Panc1 (cell line): Measurements from ENCODE around the gene KDM4B. TPM values are rescaled to one million over a fixed set of nuclear protein-coding genes. Genes with fewer than 3 reads are reported as not detected.

ENCODE experiments used
- ATAC-seq: fragments of 200-7000 bp; cut with Tn5 transposase; 2 replicates; pipeline ENCODE4 v1.9.1; 2020; ENCODE audit warnings: mild to moderate bottlenecking, moderate library complexity
- BruUV-seq: library from RNA; stranded (reverse); fragments of 400-500 nt; replicated peaks from 2 replicates; lab custom pipeline; 2021; lab: Mats Ljungman, UMichigan
- CTCF ChIA-PET: fragments of 300-600 bp; sonication (Branson Sonifier 250); formaldehyde crosslinking; loops from one replicate; lab custom pipeline; 2022; ENCODE audit warnings: antibody characterized with exemption; lab: Charles Lee
- POLR2A ChIA-PET: fragments of 300-600 bp; sonication (Branson Sonifier 250); formaldehyde crosslinking; loops from one replicate; lab custom pipeline; 2022; ENCODE audit warnings: antibody characterized with exemption; lab: Charles Lee
- DNase-seq: peaks from one replicate; pipeline ENCODE4 v3.0.0-alpha.2; 2010; ENCODE audit warnings: low read depth, low spot score
- H3K27ac ChIP-seq: 2 replicates; pipeline ENCODE4 v1.5.1; 2011; ENCODE audit warnings: mild to moderate bottlenecking, low read length, inconsistent platforms
- H3K27me3 ChIP-seq: fragments of 200-500 bp; sonication (Bioruptor generic); 2 replicates; pipeline ENCODE4 v1.6.0; 2014; ENCODE audit warnings: low read length, inconsistent platforms; ENCODE audit not compliant: control insufficient read depth, insufficient read depth
- H3K36me3 ChIP-seq: fragments of 200-500 bp; sonication (Bioruptor generic); 2 replicates; pipeline ENCODE4 v1.5.1; 2014; ENCODE audit warnings: inconsistent platforms, mild to moderate bottlenecking, low read length, moderate library complexity; ENCODE audit not compliant: control insufficient read depth, insufficient read depth
- H3K4me1 ChIP-seq: 2 replicates; pipeline ENCODE4 v1.5.1; 2011; ENCODE audit warnings: inconsistent platforms, mild to moderate bottlenecking, low read length, moderate library complexity; ENCODE audit not compliant: control insufficient read depth, insufficient read depth
- H3K4me3 ChIP-seq, 2 experiments: 2 replicates each; pipeline ENCODE4 v1.5.1; 2011 to 2012; ENCODE audit warnings: low read depth in 2 of 2, low read length in 2 of 2, mild to moderate bottlenecking in 2 of 2, inconsistent platforms in 1 of 2, moderate library complexity in 1 of 2
- H3K9me3 ChIP-seq: fragments of 200-500 bp; sonication (Bioruptor generic); 2 replicates; pipeline ENCODE4 v1.5.1; 2014; ENCODE audit warnings: low read depth, mild to moderate bottlenecking, inconsistent platforms, low read length, moderate library complexity; ENCODE audit not compliant: control insufficient read depth, insufficient read depth
- POLR2AphosphoS5 ChIP-seq: IDR thresholded peaks from 2 replicates; pipeline ENCODE4 v1.6.1; 2012; ENCODE audit warnings: mild to moderate bottlenecking, low read depth, low read length, moderate library complexity
- SIN3A ChIP-seq: IDR thresholded peaks from 2 replicates; pipeline ENCODE4 v1.6.1; 2012; ENCODE audit warnings: low read depth, mild to moderate bottlenecking, low read length, moderate library complexity, borderline replicate concordance; ENCODE audit not compliant: insufficient read depth
- TCF7L2 ChIP-seq: IDR thresholded peaks from 2 replicates; pipeline ENCODE4 v1.6.1; 2011; ENCODE audit warnings: mild to moderate bottlenecking, low read depth, low read length, inconsistent platforms
- in situ Hi-C: cut with HindIII; loops from 2 replicates; pipeline ENCODE4 v1.10.0; 2016; ENCODE audit warnings: low sequenced_read_pairs, low pct_unique_long_range_greater_than_20kb
- intact Hi-C: fragments of 100-400 bp; cut with micrococcal nuclease; formaldehyde crosslinking; loops from one replicate; pipeline ENCODE4 v1.10.0; 2022; ENCODE audit not compliant: unreplicated experiment
- total RNA-seq: library from RNA; stranded (reverse); gene quantifications from one replicate; pipeline ENCODE4 v1.2.1, GENCODE V29; 2021; ENCODE audit not compliant: unreplicated experiment
- TF ChIP-seq, protein P1 (sequence below): fragments of 450-650 bp; IDR thresholded peaks from 2 replicates; pipeline ENCODE4 v1.5.1; 2017; ENCODE audit warnings: mild to moderate bottlenecking
- TF ChIP-seq, protein P2 (sequence below), 2 experiments: IDR thresholded peaks; 2 replicates each; pipeline ENCODE4 v1.6.1; 2011 to 2012; ENCODE audit warnings: low read depth in 2 of 2, control low read depth in 1 of 2, low read length in 1 of 2, mild to moderate bottlenecking in 1 of 2, moderate library complexity in 1 of 2; ENCODE audit not compliant: insufficient read depth in 1 of 2

KDM4B gene
- total RNA-seq, 1 experiment from 2014 or later: 18.4 TPM

DNA sequence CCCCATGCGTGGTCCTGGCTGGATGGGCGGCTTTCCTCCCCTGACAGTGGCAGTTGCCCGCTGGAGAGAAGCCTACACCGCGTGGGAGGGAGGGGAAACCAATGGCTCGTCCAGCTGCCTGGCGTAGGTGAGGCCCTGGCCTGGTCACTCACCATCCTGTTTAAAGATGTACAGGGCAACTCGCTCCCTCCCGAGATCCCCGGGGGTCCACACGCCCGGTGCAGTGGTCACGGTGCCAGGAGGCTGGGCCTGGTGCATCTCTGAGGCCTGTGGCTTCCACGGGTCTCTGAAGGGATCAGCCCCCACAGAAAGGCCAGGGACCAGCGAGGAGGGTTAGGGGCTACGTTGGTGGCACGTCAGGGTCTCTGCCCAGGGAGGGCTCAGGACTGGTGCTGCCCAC is 156.5 kb downstream of the KDM4B start:
- CTCF ChIA-PET: no interaction called here
- in situ Hi-C loops: no loop called here

DNA sequence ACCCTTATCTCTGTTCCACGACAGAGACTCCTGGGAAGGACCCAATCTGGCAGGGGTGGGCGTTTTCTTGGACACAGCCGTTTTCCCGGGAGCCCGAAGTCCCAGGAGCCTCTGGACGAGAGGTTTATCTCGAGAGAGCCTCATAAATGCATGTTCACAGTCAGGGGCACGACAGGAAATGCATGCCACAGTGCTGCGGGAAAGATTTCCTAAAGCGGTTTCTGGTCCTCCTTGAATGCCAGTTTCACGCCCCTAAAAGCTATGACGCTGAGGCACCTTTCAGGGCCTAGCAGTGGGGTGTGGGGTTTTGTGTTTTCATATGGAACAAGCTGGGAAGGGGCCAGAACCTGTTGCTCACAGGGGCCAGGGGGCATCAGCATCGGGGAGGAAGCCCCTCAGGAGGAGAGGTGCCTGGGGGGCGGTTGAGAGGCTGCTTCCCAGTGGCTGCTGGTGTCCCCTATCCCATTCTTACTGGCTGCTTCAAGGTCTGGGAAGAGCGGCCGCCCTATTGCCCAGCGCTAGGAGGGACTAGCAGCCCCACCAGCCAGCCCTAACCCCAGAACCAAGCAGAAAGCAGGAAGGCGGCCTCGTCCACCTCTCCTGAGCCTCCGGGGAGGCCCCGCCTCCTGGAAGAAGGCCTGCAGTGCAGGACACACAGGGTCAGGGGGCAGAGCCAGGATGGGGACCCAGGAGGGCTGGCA is 157.0 kb downstream of the KDM4B start:
- no peak for TF ChIP-seq POLR2AphosphoS5
- no peak for TF ChIP-seq SIN3A
- TF ChIP-seq, protein P1, sequence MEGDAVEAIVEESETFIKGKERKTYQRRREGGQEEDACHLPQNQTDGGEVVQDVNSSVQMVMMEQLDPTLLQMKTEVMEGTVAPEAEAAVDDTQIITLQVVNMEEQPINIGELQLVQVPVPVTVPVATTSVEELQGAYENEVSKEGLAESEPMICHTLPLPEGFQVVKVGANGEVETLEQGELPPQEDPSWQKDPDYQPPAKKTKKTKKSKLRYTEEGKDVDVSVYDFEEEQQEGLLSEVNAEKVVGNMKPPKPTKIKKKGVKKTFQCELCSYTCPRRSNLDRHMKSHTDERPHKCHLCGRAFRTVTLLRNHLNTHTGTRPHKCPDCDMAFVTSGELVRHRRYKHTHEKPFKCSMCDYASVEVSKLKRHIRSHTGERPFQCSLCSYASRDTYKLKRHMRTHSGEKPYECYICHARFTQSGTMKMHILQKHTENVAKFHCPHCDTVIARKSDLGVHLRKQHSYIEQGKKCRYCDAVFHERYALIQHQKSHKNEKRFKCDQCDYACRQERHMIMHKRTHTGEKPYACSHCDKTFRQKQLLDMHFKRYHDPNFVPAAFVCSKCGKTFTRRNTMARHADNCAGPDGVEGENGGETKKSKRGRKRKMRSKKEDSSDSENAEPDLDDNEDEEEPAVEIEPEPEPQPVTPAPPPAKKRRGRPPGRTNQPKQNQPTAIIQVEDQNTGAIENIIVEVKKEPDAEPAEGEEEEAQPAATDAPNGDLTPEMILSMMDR: no peak
- no peak for TF ChIP-seq TCF7L2
- TF ChIP-seq, protein P2, sequence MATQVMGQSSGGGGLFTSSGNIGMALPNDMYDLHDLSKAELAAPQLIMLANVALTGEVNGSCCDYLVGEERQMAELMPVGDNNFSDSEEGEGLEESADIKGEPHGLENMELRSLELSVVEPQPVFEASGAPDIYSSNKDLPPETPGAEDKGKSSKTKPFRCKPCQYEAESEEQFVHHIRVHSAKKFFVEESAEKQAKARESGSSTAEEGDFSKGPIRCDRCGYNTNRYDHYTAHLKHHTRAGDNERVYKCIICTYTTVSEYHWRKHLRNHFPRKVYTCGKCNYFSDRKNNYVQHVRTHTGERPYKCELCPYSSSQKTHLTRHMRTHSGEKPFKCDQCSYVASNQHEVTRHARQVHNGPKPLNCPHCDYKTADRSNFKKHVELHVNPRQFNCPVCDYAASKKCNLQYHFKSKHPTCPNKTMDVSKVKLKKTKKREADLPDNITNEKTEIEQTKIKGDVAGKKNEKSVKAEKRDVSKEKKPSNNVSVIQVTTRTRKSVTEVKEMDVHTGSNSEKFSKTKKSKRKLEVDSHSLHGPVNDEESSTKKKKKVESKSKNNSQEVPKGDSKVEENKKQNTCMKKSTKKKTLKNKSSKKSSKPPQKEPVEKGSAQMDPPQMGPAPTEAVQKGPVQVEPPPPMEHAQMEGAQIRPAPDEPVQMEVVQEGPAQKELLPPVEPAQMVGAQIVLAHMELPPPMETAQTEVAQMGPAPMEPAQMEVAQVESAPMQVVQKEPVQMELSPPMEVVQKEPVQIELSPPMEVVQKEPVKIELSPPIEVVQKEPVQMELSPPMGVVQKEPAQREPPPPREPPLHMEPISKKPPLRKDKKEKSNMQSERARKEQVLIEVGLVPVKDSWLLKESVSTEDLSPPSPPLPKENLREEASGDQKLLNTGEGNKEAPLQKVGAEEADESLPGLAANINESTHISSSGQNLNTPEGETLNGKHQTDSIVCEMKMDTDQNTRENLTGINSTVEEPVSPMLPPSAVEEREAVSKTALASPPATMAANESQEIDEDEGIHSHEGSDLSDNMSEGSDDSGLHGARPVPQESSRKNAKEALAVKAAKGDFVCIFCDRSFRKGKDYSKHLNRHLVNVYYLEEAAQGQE (IDR thresholded peaks at IDR 0.05; ENCODE audit: insufficient read depth in 1 of 2, low read depth in 2 of 2, low read length in 1 of 2): no peak
- in situ Hi-C loops: no loop called here
- no peak for ATAC-seq

More for the DNA sequence above, 156.5 kb downstream of the KDM4B start:
- POLR2A ChIA-PET: no interaction called here
- Histone ChIP-seq H3K27ac (no peak overlapping the region), H3K4me3 (no peak overlapping the region), H3K9me3 (no peaks in the 10 kb centered on the region), H3K4me1 (no peaks in the 10 kb centered on the region), H3K36me3 (no peaks in the 10 kb centered on the region), H3K27me3 (no peaks in the 10 kb centered on the region)
- no TSS peak for BruUV-seq
- ATAC-seq (no peak), DNase-seq (no peak)
- intact Hi-C loops: no loop called here
- TF ChIP-seq SIN3A: no peak
- TF ChIP-seq POLR2AphosphoS5: no peak

More for the DNA sequence above, 157.0 kb downstream of the KDM4B start:
- DNase-seq: no peak
- Histone ChIP-seq H3K4me1 (no peaks in the 10 kb centered on the region), H3K9me3 (no peaks in the 10 kb centered on the region), H3K4me3 (no peak overlapping the region), H3K36me3 (no peaks in the 10 kb centered on the region), H3K27me3 (no peaks in the 10 kb centered on the region), H3K27ac (no peak overlapping the region)
- CTCF ChIA-PET: no interaction called here
- intact Hi-C loops: no loop called here
- POLR2A ChIA-PET: no interaction called here
- BruUV-seq: no TSS peak
